ENCODE measurements around the gene OSBPL2.
A peak's percentile ranks its signal among the peaks of the same experiment; 100 is the strongest.

Gene OSBPL2

DNA sequence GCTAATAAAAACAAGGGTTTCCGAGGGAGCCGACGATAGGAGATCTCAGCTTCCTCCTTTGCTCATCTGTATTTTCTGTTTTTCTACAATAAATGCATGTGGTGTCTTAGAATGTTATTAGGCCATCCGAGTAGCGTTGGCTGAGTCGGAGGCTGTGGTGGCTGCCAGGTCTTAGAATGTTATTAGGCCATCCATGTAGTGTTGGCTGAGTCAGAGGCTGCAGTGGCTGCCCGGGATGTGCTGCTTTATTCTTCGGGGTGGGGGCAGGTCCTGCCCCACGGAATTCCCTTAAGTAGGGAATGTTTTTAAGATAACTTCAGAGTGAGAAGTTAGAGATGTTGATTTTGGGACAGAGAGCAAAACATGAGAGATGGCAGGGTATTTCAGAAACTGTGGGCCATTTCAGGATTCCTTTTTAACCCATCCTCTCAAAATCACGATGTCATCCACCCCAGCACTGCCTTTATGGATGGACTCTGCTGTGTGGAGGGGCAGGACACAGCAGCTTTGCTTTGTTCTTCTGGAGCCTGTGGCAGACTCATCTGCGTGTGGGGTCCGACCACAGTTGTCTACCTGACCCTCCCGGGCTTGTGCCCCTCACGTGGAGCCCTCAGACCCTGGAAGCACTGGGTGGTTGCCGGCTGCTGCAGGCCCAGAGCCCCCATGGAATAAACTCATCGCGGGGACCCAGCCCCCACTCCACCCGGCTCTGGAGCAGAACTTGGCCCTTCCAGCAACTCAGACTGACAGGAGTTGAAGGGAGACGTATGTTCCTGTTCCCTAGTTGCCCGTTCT lies 20.4 kb downstream of the OSBPL2 start:
- CTCF ChIA-PET = interaction anchor here (1.0 kb wide), 1 partner anchor 151 kb away, joined by 3 read pairs; no protein-coding TSS in a partner anchor
- peaks cover 4 to 75% of the 10 kb centered on the region in 2 experiments; a peak in 2 of 3 replicates for H3K36me3 ChIP-seq (ENCODE audit: control insufficient read depth in 2 of 2, insufficient read depth in 1 of 2, low read length in 2 of 2)

GRCh38 chr20:62259294-62259565 lies 20.9 kb downstream of the OSBPL2 start:
- Histone ChIP-seq H3K36me3 (ENCODE audit: control insufficient read depth in 2 of 2, insufficient read depth in 1 of 2, low read length in 2 of 2) (peaks cover 4 to 80% of the 10 kb centered on the region in 2 experiments; a peak in 2 of 3 replicates), H3K27ac (ENCODE audit: extremely low read depth, low read depth, low read length) (no peak overlapping the region), H3K4me3 (ENCODE audit: low read depth, low read length) (no peak overlapping the region), H3K9me3 (ENCODE audit: control insufficient read depth, insufficient read depth, low read depth, low read length) (no peaks in the 10 kb centered on the region), H3K4me1 (ENCODE audit: control insufficient read depth, insufficient read depth, low read length) (no peaks in the 10 kb centered on the region)
- ChIA-PET POLR2A (no interaction called here), CTCF (interaction anchor here (1.0 kb wide), 1 partner anchor 150 kb away, joined by 3 read pairs; no protein-coding TSS in a partner anchor)
- TF ChIP-seq ZNF707 (tag by site-specific recombination; IDR thresholded peaks at IDR 0.05) (no peak), ZNF629 (tag by site-specific recombination; IDR thresholded peaks at IDR 0.05) (no peak), ZBTB48 (tag by site-specific recombination; IDR thresholded peaks at IDR 0.05) (no peak)
- TF ChIP-seq, protein P1, sequence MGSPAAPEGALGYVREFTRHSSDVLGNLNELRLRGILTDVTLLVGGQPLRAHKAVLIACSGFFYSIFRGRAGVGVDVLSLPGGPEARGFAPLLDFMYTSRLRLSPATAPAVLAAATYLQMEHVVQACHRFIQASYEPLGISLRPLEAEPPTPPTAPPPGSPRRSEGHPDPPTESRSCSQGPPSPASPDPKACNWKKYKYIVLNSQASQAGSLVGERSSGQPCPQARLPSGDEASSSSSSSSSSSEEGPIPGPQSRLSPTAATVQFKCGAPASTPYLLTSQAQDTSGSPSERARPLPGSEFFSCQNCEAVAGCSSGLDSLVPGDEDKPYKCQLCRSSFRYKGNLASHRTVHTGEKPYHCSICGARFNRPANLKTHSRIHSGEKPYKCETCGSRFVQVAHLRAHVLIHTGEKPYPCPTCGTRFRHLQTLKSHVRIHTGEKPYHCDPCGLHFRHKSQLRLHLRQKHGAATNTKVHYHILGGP (tag by site-specific recombination; IDR thresholded peaks at IDR 0.05) = no peak

More for the DNA sequence above, 20.4 kb downstream of the OSBPL2 start:
- POLR2A ChIA-PET = no interaction called here
- TF ChIP-seq, protein P2, sequence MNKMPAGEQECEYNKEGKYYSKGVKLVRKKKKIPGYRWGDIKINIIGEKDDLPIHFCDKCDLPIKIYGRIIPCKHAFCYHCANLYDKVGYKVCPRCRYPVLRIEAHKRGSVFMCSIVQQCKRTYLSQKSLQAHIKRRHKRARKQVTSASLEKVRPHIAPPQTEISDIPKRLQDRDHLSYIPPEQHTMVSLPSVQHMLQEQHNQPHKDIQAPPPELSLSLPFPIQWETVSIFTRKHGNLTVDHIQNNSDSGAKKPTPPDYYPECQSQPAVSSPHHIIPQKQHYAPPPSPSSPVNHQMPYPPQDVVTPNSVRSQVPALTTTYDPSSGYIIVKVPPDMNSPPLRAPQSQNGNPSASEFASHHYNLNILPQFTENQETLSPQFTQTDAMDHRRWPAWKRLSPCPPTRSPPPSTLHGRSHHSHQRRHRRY (tag by site-specific recombination; IDR thresholded peaks at IDR 0.05) = no peak
- TF ChIP-seq, protein P3, sequence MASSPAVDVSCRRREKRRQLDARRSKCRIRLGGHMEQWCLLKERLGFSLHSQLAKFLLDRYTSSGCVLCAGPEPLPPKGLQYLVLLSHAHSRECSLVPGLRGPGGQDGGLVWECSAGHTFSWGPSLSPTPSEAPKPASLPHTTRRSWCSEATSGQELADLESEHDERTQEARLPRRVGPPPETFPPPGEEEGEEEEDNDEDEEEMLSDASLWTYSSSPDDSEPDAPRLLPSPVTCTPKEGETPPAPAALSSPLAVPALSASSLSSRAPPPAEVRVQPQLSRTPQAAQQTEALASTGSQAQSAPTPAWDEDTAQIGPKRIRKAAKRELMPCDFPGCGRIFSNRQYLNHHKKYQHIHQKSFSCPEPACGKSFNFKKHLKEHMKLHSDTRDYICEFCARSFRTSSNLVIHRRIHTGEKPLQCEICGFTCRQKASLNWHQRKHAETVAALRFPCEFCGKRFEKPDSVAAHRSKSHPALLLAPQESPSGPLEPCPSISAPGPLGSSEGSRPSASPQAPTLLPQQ (tag by site-specific recombination; IDR thresholded peaks at IDR 0.05) = peak; percentile 67
- TF ChIP-seq ZBTB49 (tag by site-specific recombination; IDR thresholded peaks at IDR 0.05; ENCODE audit: low read depth) (no peak), ZNF473 (tag by site-specific recombination; IDR thresholded peaks at IDR 0.05) (no peak), ZNF600 (tag by site-specific recombination; IDR thresholded peaks at IDR 0.05) (peak; percentile 82), ZNF555 (tag by site-specific recombination; conservative IDR thresholded peaks at IDR 0.05) (no peak)
- TF ChIP-seq, protein P4, sequence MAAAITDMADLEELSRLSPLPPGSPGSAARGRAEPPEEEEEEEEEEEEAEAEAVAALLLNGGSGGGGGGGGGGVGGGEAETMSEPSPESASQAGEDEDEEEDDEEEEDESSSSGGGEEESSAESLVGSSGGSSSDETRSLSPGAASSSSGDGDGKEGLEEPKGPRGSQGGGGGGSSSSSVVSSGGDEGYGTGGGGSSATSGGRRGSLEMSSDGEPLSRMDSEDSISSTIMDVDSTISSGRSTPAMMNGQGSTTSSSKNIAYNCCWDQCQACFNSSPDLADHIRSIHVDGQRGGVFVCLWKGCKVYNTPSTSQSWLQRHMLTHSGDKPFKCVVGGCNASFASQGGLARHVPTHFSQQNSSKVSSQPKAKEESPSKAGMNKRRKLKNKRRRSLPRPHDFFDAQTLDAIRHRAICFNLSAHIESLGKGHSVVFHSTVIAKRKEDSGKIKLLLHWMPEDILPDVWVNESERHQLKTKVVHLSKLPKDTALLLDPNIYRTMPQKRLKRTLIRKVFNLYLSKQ (tag by site-specific recombination; IDR thresholded peaks at IDR 0.05; ENCODE audit: borderline replicate concordance) = no peak
- no peaks in the 10 kb centered on the region for H3K4me1 ChIP-seq (ENCODE audit: control insufficient read depth, insufficient read depth, low read length)
- H3K9me3 ChIP-seq (ENCODE audit: control insufficient read depth, insufficient read depth, low read depth, low read length) = no peaks in the 10 kb centered on the region
- H3K4me3 ChIP-seq (ENCODE audit: low read depth, low read length) = no peak overlapping the region
- no peak overlapping the region for H3K27ac ChIP-seq (ENCODE audit: extremely low read depth, low read depth, low read length)

DNA sequence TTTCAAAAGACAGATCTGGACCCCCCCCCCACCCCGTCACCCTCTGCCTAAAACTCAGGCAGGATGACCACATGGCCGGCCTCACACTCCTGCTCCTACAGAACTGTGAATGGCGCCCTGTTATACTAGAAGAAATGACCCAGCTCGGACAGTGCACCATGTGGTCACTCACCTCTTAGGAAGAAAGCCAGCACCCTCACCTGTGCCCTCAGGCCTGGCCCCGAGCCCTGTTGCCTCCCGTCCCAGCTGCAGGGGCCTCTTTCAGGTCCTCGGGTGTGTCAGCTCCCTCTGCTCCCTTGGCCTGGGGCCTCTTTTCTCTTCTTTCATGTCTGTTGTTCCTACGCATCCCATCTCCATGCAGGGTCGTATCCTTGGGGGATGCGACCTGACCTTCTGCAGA lies 23.7 kb downstream of the OSBPL2 start:
- ChIA-PET POLR2A (interaction anchor here (0.6 kb wide), 1 partner anchor 45 kb away, joined by 6 read pairs; no protein-coding TSS in a partner anchor), CTCF (no interaction called here)
- Histone ChIP-seq H3K36me3 (ENCODE audit: control insufficient read depth in 2 of 2, insufficient read depth in 1 of 2, low read length in 2 of 2) (peaks cover 4 to 92% of the 10 kb centered on the region in 2 experiments; a peak in 2 of 3 replicates), H3K4me3 (ENCODE audit: low read depth, low read length) (no peak overlapping the region), H3K4me1 (ENCODE audit: control insufficient read depth, insufficient read depth, low read length) (no peaks in the 10 kb centered on the region), H3K27ac (ENCODE audit: extremely low read depth, low read depth, low read length) (no peak overlapping the region), H3K9me3 (ENCODE audit: control insufficient read depth, insufficient read depth, low read depth, low read length) (no peaks in the 10 kb centered on the region)
- no peak for TF ChIP-seq ZNF211 (tag by site-specific recombination; IDR thresholded peaks at IDR 0.05; ENCODE audit: low read depth)
- TF ChIP-seq ZNF776 (tag by site-specific recombination; IDR thresholded peaks at IDR 0.05; ENCODE audit: borderline replicate concordance) = no peak
- no peak for TF ChIP-seq ZNF585B (tag by site-specific recombination; IDR thresholded peaks at IDR 0.05)
- TF ChIP-seq ZNF341 (tag by site-specific recombination; IDR thresholded peaks at IDR 0.05; ENCODE audit: low read depth) = no peak
- TF ChIP-seq FEZF1 (tag by site-specific recombination; IDR thresholded peaks at IDR 0.05) = no peak
- TF ChIP-seq ZBTB21 (tag by site-specific recombination; IDR thresholded peaks at IDR 0.05) = no peak
- TF ChIP-seq BCL11B (tag by site-specific recombination; IDR thresholded peaks at IDR 0.05; ENCODE audit: low read depth) = no peak
- no peak for TF ChIP-seq ZNF223 (tag by site-specific recombination; IDR thresholded peaks at IDR 0.05)
- TF ChIP-seq, protein P4 (tag by site-specific recombination; IDR thresholded peaks at IDR 0.05; ENCODE audit: borderline replicate concordance) = no peak
- TF ChIP-seq ZNF239 (tag by site-specific recombination; IDR thresholded peaks at IDR 0.05) = no peak

All from HEK293 (cell line).